Measurements from ENCODE around the gene JCHAIN. TPM values are rescaled to one million over a fixed set of nuclear protein-coding genes. Genes with fewer than 3 reads are reported as not detected.

JCHAIN gene
- total and polyA plus RNA-seq, 2 of the 13 experiments (the other 11 are each of a cell fraction or from before 2014, with no cell fraction given) = not detected

DNA sequence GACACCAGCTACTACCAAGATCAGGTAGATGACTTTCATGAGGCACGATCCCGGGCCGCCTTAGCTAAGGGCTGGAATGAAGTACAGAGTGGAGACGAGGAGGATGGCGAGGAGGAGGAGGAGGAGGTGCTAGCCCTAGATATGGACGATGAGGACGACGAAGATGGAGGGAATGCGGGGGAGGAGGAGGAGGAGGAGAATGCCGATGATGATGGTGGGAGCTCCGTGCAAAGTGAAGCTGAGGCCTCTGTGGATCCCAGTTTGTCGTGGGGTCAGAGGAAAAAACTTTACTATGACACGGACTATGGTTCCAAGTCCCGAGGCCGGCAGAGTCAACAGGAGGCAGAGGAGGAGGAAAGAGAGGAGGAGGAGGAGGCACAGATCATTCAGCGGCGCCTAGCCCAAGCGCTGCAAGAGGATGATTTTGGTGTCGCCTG is 22.5 kb upstream of the JCHAIN start (continued):
- TF ChIP-seq, protein P1, sequence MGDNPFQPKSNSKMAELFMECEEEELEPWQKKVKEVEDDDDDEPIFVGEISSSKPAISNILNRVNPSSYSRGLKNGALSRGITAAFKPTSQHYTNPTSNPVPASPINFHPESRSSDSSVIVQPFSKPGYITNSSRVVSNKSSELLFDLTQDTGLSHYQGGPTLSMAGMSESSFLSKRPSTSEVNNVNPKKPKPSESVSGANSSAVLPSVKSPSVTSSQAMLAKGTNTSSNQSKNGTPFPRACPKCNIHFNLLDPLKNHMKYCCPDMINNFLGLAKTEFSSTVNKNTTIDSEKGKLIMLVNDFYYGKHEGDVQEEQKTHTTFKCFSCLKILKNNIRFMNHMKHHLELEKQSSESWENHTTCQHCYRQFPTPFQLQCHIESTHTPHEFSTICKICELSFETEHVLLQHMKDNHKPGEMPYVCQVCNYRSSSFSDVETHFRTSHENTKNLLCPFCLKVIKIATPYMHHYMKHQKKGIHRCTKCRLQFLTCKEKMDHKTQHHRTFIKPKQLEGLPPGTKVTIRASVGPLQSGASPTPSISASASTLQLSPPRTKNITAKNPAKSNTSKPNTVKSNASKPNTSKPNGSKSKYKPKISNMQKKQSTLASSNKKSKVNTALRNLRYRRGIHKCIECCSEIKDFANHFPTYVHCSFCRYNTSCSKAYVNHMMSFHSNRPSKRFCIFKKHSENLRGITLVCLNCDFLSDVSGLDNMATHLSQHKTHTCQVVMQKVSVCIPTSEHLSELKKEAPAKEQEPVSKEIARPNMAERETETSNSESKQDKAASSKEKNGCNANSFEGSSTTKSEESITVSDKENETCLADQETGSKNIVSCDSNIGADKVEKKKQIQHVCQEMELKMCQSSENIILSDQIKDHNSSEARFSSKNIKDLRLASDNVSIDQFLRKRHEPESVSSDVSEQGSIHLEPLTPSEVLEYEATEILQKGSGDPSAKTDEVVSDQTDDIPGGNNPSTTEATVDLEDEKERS (CRISPR knock-in tag; IDR thresholded peaks at IDR 0.05) = 0 out of 2 replicates have a peak, but pooled peaks have one; percentile 1

DNA sequence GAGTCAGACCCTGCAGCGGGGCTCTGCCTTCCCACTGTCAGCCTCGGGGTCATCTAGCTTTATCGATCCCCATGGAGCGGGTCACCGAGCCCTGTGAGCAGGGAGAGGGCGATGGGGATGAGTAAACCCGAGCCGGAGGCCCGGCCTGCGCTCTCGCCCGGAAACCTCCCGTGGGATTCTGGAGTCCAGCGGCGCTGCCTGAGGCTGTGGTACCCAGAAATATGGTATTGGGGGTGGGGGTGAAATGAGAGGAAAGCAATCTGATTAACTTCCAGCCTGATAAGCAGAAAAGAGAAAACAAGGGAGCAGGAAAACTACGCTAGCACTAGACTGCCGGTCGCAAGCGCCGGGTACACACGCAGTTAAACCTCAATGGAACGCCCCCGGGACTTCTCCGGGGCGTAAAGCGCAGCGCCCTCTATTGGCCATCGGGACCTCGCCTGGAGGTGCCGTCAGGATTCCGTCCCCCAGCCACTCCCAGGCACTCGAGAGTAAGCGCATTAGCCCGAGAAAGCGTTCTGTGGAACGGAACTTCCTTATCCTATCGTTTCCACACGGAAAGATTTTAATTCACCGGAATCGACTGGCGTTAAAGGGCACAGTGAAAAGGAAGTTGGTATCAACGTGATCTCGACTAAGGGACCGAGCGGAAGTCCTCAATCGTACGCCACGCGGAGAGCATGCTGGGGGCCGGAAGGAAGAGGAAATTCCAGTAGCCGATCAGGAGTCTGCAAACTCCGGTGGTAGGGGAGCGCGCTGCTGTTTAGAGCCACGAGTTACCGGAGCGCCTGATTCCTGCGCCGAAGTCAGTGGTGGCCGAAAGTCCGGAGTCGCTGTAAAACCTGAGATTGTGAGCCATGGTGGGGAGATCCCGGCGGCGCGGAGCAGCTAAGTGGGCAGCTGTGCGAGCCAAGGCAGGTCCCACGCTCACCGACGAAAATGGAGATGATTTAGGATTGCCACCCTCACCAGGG is 21.8 kb upstream of the JCHAIN start, which contains the start of gene UTP3:
Gene UTP3 (plus strand): TSS at position 712 of the 974 bp plus-strand sequence. CDS start 146 bp downstream, at position 858.
- peak; percentile 98 for DNase-seq (ENCODE audit: low spot score)
- peak; percentile 95 for ATAC-seq
- in situ Hi-C loops (cut with HindIII; ENCODE audit: extremely low pct_ligation_motif_present, low pct_unique_long_range_greater_than_20kb) = no loop called here
- peak within 1 kb of the TSS; percentile 82 for H3K4me2 ChIP-seq (ENCODE audit: low read depth, low read length)
- peak within 1 kb of the TSS; percentile 61 for H2AFZ ChIP-seq (ENCODE audit: low read length)
- H3K9me3 ChIP-seq (ENCODE audit: low read length) = no peaks in the 10 kb centered on the region
- H3K4me1 ChIP-seq (ENCODE audit: insufficient read depth, low read length) = peaks cover 25% of the 10 kb centered on the region
- POLR2A ChIA-PET = interaction anchor here (0.8 to 6.8 kb wide), 2 partner anchors 11 to 16 kb away, joined by 3 to 75 read pairs; no protein-coding TSS in a partner anchor
- H4K20me1 ChIP-seq (ENCODE audit: insufficient read depth, low read length) = no peaks in the 10 kb centered on the region
- TSS peak; percentile 99 for BruUV-seq (replicated peaks)
- peak; percentile 99 for FAIRE-seq
- H3K36me3 ChIP-seq (replicated peaks in 1 of 2; ENCODE audit: control insufficient read depth in 1 of 2, insufficient read depth in 2 of 2, low read length in 2 of 2) = no peaks in the 10 kb centered on the region
- CTCF ChIA-PET (ENCODE audit: low intra/inter-chr PET ratio, low total read pairs) = interaction anchor here (1.1 to 1.6 kb wide), 2 partner anchors 16 to 36 kb away, joined by 3 to 8 read pairs; no protein-coding TSS in a partner anchor
- H3K27me3 ChIP-seq (ENCODE audit: control insufficient read depth in 1 of 2, insufficient read depth in 2 of 2, low read length in 2 of 2) = no peaks in the 10 kb centered on the region; a peak in 1 of 5 replicates
- H3K27ac ChIP-seq (ENCODE audit: extremely low read length, insufficient read depth, low read length) = peak within 1 kb of the TSS; percentile 86
- peaks cover 29% of the 10 kb centered on the region for H3K79me2 ChIP-seq (ENCODE audit: insufficient read depth, low read length)
- intact Hi-C loops (cut with micrococcal nuclease; ENCODE audit: unreplicated experiment) = loop anchor here (1.0 to 10.0 kb wide), 5 partner anchors 16 to 217 kb away; partner anchors contain the start of gene MOB1B
- H3K4me3 ChIP-seq (replicated peaks in 1 of 3; ENCODE audit: insufficient read depth in 1 of 3, low read depth in 2 of 3, low read length in 3 of 3) = peak within 1 kb of the TSS; percentile 83 to 94 (median 86)
- 2% methylated on average over 36 of the region's 70 CpGs for WGBS (ENCODE audit: low lambda C conversion rate)
- H3K9ac ChIP-seq (ENCODE audit: insufficient read depth, low read depth, low read length) = peak within 1 kb of the TSS; percentile 83
- TF ChIP-seq, protein P2, sequence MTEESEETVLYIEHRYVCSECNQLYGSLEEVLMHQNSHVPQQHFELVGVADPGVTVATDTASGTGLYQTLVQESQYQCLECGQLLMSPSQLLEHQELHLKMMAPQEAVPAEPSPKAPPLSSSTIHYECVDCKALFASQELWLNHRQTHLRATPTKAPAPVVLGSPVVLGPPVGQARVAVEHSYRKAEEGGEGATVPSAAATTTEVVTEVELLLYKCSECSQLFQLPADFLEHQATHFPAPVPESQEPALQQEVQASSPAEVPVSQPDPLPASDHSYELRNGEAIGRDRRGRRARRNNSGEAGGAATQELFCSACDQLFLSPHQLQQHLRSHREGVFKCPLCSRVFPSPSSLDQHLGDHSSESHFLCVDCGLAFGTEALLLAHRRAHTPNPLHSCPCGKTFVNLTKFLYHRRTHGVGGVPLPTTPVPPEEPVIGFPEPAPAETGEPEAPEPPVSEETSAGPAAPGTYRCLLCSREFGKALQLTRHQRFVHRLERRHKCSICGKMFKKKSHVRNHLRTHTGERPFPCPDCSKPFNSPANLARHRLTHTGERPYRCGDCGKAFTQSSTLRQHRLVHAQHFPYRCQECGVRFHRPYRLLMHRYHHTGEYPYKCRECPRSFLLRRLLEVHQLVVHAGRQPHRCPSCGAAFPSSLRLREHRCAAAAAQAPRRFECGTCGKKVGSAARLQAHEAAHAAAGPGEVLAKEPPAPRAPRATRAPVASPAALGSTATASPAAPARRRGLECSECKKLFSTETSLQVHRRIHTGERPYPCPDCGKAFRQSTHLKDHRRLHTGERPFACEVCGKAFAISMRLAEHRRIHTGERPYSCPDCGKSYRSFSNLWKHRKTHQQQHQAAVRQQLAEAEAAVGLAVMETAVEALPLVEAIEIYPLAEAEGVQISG (CRISPR knock-in tag; IDR thresholded peaks at IDR 0.05) = peak; percentile 95
- peak; percentile 98 for TF ChIP-seq ZMYM4 (CRISPR knock-in tag; IDR thresholded peaks at IDR 0.05)
- peak; percentile 9; the same call in 1 of the 2 replicates for TF ChIP-seq IRX3 (CRISPR knock-in tag; IDR thresholded peaks at IDR 0.05; ENCODE audit: borderline replicate concordance, low read depth)
- TF ChIP-seq SETDB1 (CRISPR knock-in tag; IDR thresholded peaks at IDR 0.05; ENCODE audit: borderline replicate concordance) = 0 out of 2 replicates have a peak, but pooled peaks have one; percentile 72
- TF ChIP-seq TCF12 (IDR thresholded peaks at IDR 0.05) = no peak
- 0 out of 2 replicates have a peak, but pooled peaks have one; percentile 26 for TF ChIP-seq TCF12 (CRISPR knock-in tag; IDR thresholded peaks at IDR 0.05)
- TF ChIP-seq, protein P3, sequence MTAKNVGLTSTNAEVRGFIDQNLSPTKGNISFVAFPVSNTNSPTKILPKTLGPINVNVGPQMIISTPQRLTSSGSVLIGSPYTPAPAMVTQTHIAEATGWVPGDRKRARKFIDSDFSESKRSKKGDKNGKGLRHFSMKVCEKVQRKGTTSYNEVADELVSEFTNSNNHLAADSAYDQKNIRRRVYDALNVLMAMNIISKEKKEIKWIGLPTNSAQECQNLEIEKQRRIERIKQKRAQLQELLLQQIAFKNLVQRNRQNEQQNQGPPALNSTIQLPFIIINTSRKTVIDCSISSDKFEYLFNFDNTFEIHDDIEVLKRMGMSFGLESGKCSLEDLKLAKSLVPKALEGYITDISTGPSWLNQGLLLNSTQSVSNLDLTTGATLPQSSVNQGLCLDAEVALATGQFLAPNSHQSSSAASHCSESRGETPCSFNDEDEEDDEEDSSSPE (CRISPR knock-in tag; IDR thresholded peaks at IDR 0.05) = peak; percentile 75
- no peak; the same call in 1 of the 2 replicates for TF ChIP-seq ZNF724P (CRISPR knock-in tag; IDR thresholded peaks at IDR 0.05; ENCODE audit: borderline replicate concordance)
- TF ChIP-seq MATR3 (CRISPR knock-in tag; IDR thresholded peaks at IDR 0.05) = no peak
- 0 out of 2 replicates have a peak, but pooled peaks have one; percentile 19 for TF ChIP-seq ZNF234 (CRISPR knock-in tag; conservative IDR thresholded peaks at IDR 0.05)
- peak; percentile 93 for TF ChIP-seq ERF (CRISPR knock-in tag; IDR thresholded peaks at IDR 0.05)
- TF ChIP-seq PHB2 (IDR thresholded peaks at IDR 0.05; ENCODE audit: partially characterized antibody) = no peak
